ENCODE data around the gene RPL12.

RPL12 gene

GRCh38 chr9:127399736-127400269, 51.4 kb downstream of the RPL12 start:
- no peak for DNase-seq (ENCODE audit: low read depth)
- TF ChIP-seq, protein P1, sequence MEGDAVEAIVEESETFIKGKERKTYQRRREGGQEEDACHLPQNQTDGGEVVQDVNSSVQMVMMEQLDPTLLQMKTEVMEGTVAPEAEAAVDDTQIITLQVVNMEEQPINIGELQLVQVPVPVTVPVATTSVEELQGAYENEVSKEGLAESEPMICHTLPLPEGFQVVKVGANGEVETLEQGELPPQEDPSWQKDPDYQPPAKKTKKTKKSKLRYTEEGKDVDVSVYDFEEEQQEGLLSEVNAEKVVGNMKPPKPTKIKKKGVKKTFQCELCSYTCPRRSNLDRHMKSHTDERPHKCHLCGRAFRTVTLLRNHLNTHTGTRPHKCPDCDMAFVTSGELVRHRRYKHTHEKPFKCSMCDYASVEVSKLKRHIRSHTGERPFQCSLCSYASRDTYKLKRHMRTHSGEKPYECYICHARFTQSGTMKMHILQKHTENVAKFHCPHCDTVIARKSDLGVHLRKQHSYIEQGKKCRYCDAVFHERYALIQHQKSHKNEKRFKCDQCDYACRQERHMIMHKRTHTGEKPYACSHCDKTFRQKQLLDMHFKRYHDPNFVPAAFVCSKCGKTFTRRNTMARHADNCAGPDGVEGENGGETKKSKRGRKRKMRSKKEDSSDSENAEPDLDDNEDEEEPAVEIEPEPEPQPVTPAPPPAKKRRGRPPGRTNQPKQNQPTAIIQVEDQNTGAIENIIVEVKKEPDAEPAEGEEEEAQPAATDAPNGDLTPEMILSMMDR (IDR thresholded peaks at IDR 0.05; ENCODE audit: insufficient read depth, low read depth, low read length, missing control alignments) = no peak
- H3K4me3 ChIP-seq (ENCODE audit: low read length) = no peak overlapping the region

- TF ChIP-seq, protein P1 (IDR thresholded peaks at IDR 0.05; ENCODE audit: insufficient read depth, low read depth, low read length, missing control alignments) = no peak
- DNase-seq (ENCODE audit: low read depth) = no peak
- no peak overlapping the region for H3K4me3 ChIP-seq (ENCODE audit: low read length)
These were observed 52.3 kb downstream of the RPL12 start for GRCh38 chr9:127398715-127399400.

GRCh38 chr9:127398275-127398647, 52.9 kb downstream of the RPL12 start:
- DNase-seq (ENCODE audit: low read depth) = no peak
- TF ChIP-seq, protein P1 (IDR thresholded peaks at IDR 0.05; ENCODE audit: insufficient read depth, low read depth, low read length, missing control alignments) = no peak
- H3K4me3 ChIP-seq (ENCODE audit: low read length) = peak overlapping the region; percentile 53
